HL-60/S4 (cell line): ENCODE results near the gene HPS4.
"Not testable (repeated sequence)": the region's sequence is repeated elsewhere in the genome, so short reads cannot be mapped to it uniquely, and the experiment has no call there.

ENCODE experiments used
- in situ Hi-C: fragments of 300-500 bp; cut with MboI; formaldehyde crosslinking; loops from 2 replicates; pipeline ENCODE4 v1.14.3; 2022; ENCODE audit warnings: low sequenced_read_pairs

HPS4 gene

DNA sequence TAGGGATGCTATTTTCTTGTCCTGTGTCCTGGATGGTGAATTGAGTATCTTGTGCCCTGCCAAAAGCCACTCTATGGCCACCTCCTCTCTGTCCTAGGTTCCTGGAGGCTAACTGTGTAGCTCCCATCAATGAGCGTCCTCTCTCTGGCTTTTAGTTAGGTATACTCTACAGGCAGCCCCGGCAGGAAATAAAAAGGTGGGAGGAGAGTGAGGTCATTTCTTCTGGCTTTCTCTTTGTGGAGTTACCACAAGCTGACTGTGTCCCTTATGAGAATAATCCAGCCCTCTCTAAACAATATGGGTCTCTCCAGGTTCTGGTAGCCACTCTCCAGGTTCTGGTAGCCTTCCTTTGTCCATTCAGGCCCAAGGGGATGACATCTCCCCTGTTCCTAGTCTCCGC is 66.2 kb downstream of the HPS4 start:
- in situ Hi-C loops, result no loop called here

GRCh38 chr22:26416670-26417276 is 66.8 kb downstream of the HPS4 start:
- in situ Hi-C loops, result no loop called here

DNA sequence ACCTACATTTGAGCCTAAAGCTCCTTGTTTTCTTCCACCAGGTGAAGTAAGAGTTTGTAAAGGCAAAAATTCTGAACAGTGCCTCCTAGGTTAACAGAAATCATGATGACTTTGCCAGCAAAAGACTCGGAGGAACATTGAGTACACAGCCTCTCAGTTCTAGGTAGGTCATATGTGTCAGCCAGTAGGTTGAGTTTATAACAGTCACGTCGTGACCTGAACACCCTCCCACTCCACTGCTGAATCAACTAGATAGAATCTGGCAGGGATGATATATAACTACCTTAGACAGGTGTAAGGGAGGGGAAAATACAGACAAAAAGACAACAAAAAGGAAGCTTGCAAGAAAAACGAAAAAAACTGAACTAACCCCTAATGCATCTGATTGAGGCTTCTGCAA is 67.3 kb downstream of the HPS4 start:
- in situ Hi-C loops, result no loop called here

GRCh38 chr22:26414347-26414746 is 69.2 kb downstream of the HPS4 start:
- in situ Hi-C loops, result no loop called here

GRCh38 chr22:26410386-26410785 is 73.2 kb downstream of the HPS4 start:
- in situ Hi-C loops, result no loop called here

DNA sequence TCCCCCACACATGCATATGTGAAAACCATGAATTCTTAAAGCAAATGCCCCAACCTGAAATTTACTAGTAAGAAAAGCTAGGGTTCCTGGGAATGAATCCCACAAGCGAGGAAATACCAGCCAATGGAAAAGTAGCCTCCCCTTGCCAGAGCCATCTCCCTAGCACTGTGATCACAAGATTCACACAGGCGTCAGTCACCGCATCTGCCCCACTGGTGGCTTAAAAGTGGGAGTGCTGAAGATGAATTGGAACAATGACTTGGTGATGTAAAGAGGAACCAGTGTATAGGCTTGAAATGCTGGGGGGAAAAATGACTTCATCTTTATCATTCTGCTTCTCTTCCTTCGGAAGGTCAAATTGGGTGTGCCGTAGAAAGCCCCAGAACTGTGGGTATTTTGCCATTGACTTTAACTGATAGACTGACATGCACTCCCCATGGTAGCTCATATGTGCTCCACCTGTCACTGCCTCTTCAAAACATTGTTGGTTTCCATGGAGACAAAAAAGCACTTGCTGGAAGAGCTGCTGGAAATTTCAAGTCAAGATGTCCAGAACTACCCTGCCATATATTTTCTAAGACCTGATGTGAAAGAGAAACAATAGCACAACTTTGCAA is 73.8 kb downstream of the HPS4 start:
- in situ Hi-C loops, result no loop called here

DNA sequence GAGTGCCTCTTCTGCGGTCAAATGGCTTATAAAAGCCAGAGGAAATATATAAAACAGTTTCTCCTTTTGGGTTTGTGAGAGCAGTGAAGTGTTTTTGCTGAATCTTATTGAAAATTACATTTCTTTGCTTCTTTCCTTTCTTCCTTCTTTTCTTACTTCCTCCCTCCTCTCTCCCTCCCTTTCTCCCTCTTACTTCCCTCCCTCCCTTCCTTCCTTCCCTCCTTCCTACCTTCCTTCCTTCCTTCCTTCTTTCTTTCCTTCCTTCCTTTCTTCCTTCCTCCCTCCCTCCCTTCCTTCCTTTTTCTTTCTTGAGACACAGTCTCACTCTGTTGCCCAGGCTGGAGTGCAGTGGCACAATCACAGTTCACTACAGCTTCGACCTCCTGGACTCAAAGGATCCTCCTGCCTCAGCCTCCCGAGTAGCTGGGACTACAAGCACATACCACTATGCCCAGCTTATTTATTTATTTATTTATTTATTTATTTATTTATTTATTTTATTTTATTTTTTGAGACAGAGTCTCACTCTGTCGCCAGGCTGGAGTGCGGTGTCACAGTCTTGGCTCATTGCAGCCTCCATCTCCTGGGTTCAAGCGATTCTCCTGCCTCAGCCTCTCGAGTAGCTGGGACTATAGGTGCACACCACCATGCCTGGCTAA is 74.9 kb downstream of the HPS4 start:
- in situ Hi-C loops, result not testable (repeated sequence)

DNA sequence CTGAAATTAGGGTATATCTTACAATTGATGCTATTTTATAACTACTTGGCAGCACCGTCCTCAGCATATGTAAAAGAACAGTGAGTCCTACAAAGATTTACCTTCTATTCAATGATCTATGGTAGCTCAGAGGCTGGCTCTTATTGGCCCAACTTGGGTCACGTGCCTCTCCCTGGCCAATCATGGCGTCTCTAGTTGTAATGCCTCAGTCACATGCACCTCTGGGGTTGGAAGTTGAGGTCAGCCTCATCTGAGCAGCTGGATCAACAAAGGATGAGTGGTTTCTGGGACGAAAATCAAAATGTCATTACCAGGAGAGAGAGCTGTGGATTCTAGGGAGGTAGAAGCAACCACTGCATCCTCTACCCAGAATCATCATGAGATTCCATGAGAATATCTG is 77.5 kb downstream of the HPS4 start:
- in situ Hi-C loops, result no loop called here

DNA sequence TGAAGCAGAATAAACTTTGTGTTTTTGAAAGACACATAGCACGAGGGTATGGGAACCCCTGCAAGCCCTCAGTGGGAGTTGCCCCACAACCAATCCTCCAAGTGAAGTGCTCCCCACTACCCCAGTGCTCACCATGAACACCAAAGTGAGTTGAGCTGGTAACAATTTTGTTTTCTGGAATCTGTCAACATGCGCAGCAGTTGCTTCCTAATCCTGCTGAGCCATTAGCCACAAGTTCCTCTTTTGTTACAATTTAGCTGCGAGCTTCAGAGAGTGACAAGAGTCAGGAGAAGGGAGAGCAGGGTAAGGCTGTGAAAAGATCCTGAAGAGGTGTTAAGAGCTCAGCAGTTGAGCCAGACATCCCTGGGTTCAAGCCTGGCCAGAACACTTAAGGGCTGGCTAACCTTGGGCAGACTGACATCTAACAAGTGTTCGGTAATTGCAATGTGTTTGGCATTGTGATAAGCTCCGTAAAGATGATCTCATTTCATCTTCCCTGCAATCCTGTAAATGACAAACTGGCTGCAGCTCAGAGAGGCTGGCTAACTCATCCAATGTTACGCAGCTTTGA is 78.6 kb downstream of the HPS4 start:
- in situ Hi-C loops, result no loop called here

DNA sequence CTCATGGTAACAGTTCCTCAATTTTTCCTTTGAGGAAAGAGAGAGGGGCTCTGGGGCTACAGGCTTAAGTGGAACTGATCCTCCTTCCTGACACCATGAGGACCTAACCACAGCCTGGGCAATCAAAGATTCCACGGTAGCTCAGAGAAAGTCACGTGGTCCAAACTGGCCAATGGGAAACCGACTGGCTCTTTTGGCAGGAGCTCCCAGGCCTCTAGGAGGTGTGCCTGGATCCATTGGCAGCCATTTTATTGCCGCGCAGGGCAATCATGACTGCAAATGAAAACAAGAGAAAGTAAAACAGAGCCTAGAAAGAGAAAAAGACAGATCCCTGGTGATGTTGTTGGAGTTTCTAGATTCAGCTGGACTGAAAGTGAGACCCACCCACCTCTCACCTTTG is 81.9 kb downstream of the HPS4 start:
- in situ Hi-C loops, result no loop called here
